ENCODE measurements around the gene MMP25.

Gene MMP25

DNA sequence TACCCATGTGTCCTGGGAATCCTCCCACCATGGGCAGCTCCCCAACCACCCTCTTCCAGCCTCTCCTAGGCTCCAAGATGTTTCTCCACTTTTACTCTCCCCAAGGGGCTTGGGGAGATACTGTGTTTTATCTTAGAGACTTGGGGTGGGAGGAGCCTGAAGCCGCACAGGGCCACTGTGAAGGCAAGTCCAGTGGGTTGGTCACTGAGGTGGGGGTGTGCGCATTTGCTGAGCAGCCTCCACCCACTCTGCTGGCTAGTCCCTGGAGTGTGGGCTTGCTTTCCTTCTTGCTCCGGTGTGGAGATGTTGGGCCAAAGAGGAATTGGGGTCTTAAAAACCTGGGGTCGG is 37.7 kb upstream of the MMP25 start:
- Histone ChIP-seq H3K27me3 (ENCODE audit: control insufficient read depth, insufficient read depth, low read length) (0 out of 2 replicates have a peak, but pooled peaks cover 7% of the 10 kb centered on the region), H3K36me3 (ENCODE audit: control insufficient read depth, insufficient read depth, low read length) (no peaks in the 10 kb centered on the region; the same call in 1 of the 2 replicates), H3K9ac (ENCODE audit: low read depth, low read length) (peak overlapping the region; percentile 30; the same call in 1 of the 2 replicates), H3K4me3 (ENCODE audit: low read depth, low read length) (peak overlapping the region; percentile 41; the same call in 1 of the 2 replicates), H3K9me3 (ENCODE audit: control insufficient read depth, insufficient read depth, low read length) (no peaks in the 10 kb centered on the region), H3K27ac (ENCODE audit: low read depth, low read length) (peak overlapping the region; percentile 98), H3K4me1 (ENCODE audit: control insufficient read depth, insufficient read depth, low read length) (peaks cover 67% of the 10 kb centered on the region)

DNA sequence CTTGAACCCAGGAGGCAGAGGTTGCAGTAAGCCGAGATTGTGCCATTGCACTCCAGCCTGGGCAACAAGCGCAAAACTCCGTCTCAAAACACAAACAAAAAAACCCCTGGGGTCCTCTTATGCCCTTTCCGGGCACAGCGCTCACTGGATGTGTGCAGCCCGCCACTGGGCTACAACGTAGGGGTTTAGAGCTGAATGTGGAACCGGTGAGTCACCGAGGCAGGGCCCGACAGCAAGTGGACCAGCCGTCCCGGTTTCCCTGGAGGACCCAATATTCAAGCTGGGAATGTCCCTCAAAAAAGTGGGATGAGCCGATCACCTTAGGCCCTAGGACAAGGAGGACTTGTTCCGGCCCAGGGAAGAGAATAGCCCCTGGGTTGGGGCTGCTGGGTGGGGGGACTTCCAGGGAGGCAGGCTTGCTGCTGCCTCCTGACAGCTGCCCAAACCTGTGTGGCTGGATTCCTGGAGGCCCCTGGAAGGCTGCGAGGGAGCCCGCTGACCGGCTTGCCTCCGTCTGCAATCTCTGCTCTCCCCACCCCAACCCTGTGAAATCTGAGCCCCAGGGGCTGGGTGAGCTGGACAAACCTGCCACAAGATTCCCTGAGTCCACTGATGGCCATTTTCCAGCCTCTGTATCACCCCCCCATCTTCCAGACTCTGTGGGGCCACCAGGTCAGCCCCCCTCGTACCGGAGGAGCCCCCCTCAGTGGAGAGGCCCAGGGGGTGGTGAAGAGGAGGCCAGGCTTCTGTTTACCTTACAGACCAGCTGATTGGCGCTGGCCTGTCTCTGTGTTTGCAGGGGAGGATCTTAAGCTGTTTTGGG is 36.6 kb upstream of the MMP25 start:
- Histone ChIP-seq H3K27me3 (ENCODE audit: control insufficient read depth, insufficient read depth, low read length) (0 out of 2 replicates have a peak, but pooled peaks cover 7% of the 10 kb centered on the region), H3K4me1 (ENCODE audit: control insufficient read depth, insufficient read depth, low read length) (peaks cover 76% of the 10 kb centered on the region), H3K27ac (ENCODE audit: low read depth, low read length) (peak overlapping the region; percentile 98), H3K9ac (ENCODE audit: low read depth, low read length) (peak overlapping the region; percentile 60), H3K36me3 (ENCODE audit: control insufficient read depth, insufficient read depth, low read length) (peaks cover 1% of the 10 kb centered on the region), H3K4me3 (ENCODE audit: low read depth, low read length) (peak overlapping the region; percentile 52), H3K9me3 (ENCODE audit: control insufficient read depth, insufficient read depth, low read length) (no peaks in the 10 kb centered on the region)

DNA sequence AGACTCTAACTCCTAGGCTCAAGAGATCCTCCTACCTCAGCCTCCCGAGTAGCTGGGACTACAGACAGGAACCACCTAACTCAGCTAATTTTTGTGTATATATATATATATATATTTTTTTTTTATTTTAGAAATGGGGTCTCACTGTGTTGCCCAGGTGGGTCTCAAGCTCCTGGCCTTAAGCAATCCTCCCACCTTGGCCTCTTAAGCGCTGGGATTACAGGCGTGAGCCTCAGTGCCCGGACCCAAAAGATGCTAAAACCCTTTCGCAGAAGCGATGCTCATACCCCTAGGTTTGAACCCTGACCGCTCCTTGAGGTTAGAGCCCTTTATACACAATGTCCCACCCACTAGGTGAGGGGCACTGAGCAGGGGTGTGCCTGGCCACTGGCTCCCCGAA is 35.9 kb upstream of the MMP25 start:
- Histone ChIP-seq H3K27ac (ENCODE audit: low read depth, low read length) (peak overlapping the region; percentile 98), H3K9me3 (ENCODE audit: control insufficient read depth, insufficient read depth, low read length) (no peaks in the 10 kb centered on the region)

DNA sequence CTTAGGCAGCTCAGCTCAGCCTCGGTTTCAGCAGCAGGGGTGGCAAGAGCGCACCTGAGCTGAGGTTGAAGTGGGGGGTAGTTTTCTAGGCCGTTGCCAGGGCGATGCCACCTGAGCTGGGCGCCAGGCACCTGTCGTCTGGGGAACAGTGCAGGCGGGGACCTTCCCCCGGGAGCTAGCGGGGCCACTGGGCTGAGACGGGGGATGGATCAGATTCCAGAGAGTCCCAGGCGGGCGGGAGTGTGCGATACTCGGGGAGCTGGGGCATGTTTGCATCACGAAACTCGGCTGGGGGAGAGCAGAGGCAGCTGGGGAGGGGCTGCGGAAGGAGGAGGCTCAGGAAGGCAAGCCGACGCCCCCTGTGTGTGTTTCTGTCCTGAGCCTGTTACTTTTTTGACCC is 34.1 kb upstream of the MMP25 start:
- no peak overlapping the region for H3K9ac ChIP-seq (ENCODE audit: low read depth, low read length)
- 0 out of 2 replicates have a peak, but pooled peaks cover 7% of the 10 kb centered on the region for H3K27me3 ChIP-seq (ENCODE audit: control insufficient read depth, insufficient read depth, low read length)
- H3K36me3 ChIP-seq (ENCODE audit: control insufficient read depth, insufficient read depth, low read length): peaks cover 17% of the 10 kb centered on the region
- no peaks in the 10 kb centered on the region for H3K9me3 ChIP-seq (ENCODE audit: control insufficient read depth, insufficient read depth, low read length)
- peak overlapping the region; percentile 44 for H3K27ac ChIP-seq (ENCODE audit: low read depth, low read length)
- peak overlapping the region; percentile 51 for H3K4me3 ChIP-seq (ENCODE audit: low read depth, low read length)
- H3K4me1 ChIP-seq (ENCODE audit: control insufficient read depth, insufficient read depth, low read length): peaks cover 73% of the 10 kb centered on the region

More for the DNA sequence above, 35.9 kb upstream of the MMP25 start:
- no peak overlapping the region for H3K9ac ChIP-seq (ENCODE audit: low read depth, low read length)
- peaks cover 81% of the 10 kb centered on the region for H3K4me1 ChIP-seq (ENCODE audit: control insufficient read depth, insufficient read depth, low read length)
- peak overlapping the region; percentile 52; the same call in 1 of the 2 replicates for H3K4me3 ChIP-seq (ENCODE audit: low read depth, low read length)
- H3K36me3 ChIP-seq (ENCODE audit: control insufficient read depth, insufficient read depth, low read length): peaks cover 9% of the 10 kb centered on the region
- H3K27me3 ChIP-seq (ENCODE audit: control insufficient read depth, insufficient read depth, low read length): 0 out of 2 replicates have a peak, but pooled peaks cover 7% of the 10 kb centered on the region

DNA sequence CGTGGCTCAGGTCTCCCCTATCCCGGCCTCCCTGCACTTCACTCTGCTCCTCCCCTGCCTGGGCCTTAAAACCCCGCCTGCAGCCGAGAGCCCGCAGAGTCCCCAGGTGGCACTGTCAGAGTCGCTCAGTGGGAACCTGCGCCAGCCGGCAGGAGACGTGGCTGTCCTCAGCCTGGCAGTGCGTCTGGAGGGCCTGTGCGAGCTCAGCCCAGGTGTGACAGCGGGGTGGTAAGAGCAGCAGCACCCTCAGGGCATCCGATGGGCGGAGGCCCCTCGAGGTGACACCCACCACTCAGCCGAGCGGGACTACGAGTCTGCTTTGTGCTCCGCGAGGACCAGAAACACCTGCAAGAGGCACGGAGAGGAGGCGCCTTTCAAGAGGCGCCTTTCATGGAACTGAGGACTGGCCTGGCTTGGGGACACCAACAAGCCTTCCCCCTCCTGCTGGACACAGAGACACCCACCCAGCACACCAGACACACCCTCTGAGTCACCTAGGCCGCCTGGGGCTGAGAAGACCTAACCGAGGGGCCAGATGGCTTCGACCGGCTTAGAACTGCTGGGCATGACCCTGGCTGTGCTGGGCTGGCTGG is 33.4 kb upstream of the MMP25 start, which contains the start of gene CLDN9:
Gene CLDN9 (plus strand): TSS at position 96 of the 593 bp plus-strand sequence. CDS start 440 bp downstream, at position 536.
- Histone ChIP-seq H3K27ac (ENCODE audit: low read depth, low read length) (peak within 1 kb of the TSS; percentile 44), H3K4me1 (ENCODE audit: control insufficient read depth, insufficient read depth, low read length) (peaks cover 66% of the 10 kb centered on the region), H3K36me3 (ENCODE audit: control insufficient read depth, insufficient read depth, low read length) (peaks cover 17% of the 10 kb centered on the region), H3K4me3 (ENCODE audit: low read depth, low read length) (peak within 1 kb of the TSS; percentile 51), H3K27me3 (ENCODE audit: control insufficient read depth, insufficient read depth, low read length) (0 out of 2 replicates have a peak, but pooled peaks cover 7% of the 10 kb centered on the region), H3K9me3 (ENCODE audit: control insufficient read depth, insufficient read depth, low read length) (no peaks in the 10 kb centered on the region), H3K9ac (ENCODE audit: low read depth, low read length) (no peak within 1 kb of the TSS)

DNA sequence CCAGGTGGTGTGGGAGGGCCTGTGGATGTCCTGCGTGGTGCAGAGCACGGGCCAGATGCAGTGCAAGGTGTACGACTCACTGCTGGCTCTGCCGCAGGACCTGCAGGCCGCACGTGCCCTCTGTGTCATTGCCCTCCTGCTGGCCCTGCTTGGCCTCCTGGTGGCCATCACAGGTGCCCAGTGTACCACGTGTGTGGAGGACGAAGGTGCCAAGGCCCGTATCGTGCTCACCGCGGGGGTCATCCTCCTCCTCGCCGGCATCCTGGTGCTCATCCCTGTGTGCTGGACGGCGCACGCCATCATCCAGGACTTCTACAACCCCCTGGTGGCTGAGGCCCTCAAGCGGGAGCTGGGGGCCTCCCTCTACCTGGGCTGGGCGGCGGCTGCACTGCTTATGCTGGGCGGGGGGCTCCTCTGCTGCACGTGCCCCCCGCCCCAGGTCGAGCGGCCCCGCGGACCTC is 32.8 kb upstream of the MMP25 start:
- Histone ChIP-seq H3K36me3 (ENCODE audit: control insufficient read depth, insufficient read depth, low read length) (peaks cover 17% of the 10 kb centered on the region), H3K4me1 (ENCODE audit: control insufficient read depth, insufficient read depth, low read length) (peaks cover 65% of the 10 kb centered on the region), H3K27ac (ENCODE audit: low read depth, low read length) (no peak overlapping the region), H3K27me3 (ENCODE audit: control insufficient read depth, insufficient read depth, low read length) (0 out of 2 replicates have a peak, but pooled peaks cover 7% of the 10 kb centered on the region), H3K9me3 (ENCODE audit: control insufficient read depth, insufficient read depth, low read length) (no peaks in the 10 kb centered on the region), H3K4me3 (ENCODE audit: low read depth, low read length) (no peak overlapping the region), H3K9ac (ENCODE audit: low read depth, low read length) (no peak overlapping the region)

DNA sequence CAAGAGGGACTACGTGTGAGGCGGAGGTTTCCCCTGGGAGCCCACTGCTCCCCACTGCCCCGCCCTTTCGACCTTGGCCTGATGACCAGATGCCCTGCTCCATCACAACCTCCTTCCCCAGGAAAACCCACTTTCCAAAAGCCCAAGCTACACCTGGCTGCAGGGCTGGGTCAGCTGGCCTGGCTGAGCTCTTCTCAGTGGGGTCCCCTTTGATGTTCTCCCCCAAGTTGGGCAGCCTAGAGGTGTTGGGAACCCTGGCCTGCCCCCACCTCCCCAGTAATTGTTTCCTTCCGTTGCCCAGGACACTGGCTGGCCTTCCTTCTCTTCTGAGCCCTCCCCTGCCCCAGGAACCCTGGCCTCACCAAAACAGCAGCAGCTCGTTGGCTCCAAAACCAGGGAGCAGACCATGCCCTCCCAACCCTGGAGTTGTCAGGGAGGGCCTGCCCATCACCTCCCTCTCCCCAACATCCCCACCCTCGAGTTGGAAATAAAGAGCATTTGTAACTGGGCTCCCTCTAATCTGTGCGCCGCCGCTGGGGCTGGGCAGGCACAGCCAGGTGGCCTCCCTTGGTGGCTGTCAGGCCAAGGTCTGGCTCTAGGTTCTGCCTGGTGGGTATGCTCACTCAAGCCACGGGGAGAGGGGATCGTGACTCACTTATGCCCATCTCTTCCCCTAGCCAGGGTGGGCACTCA is 32.2 kb upstream of the MMP25 start:
- Histone ChIP-seq H3K4me1 (ENCODE audit: control insufficient read depth, insufficient read depth, low read length) (peaks cover 59% of the 10 kb centered on the region), H3K36me3 (ENCODE audit: control insufficient read depth, insufficient read depth, low read length) (peaks cover 17% of the 10 kb centered on the region), H3K9me3 (ENCODE audit: control insufficient read depth, insufficient read depth, low read length) (no peaks in the 10 kb centered on the region), H3K27me3 (ENCODE audit: control insufficient read depth, insufficient read depth, low read length) (0 out of 2 replicates have a peak, but pooled peaks cover 7% of the 10 kb centered on the region), H3K4me3 (ENCODE audit: low read depth, low read length) (no peak overlapping the region), H3K27ac (ENCODE audit: low read depth, low read length) (no peak overlapping the region), H3K9ac (ENCODE audit: low read depth, low read length) (no peak overlapping the region)

DNA sequence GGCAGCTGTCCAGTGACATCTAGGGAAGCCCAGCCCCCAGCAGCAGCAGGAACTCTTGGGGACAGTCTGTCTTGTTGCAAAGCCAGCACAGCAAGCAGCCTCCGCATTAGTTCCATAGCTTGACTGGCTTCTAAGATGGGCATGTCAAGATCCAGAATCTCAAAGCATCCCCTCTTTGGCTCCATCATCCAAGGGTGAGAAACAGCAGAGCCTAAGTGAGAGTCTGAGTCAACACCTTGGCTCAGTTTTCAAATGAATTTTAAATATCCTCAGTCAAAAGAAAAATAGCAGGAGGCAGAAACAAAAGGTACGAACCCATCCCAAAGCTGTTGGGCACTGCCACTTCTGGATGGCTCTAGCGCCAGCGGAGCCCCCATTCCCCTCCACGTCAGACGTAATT is 31.4 kb upstream of the MMP25 start:
- H3K27ac ChIP-seq (ENCODE audit: low read depth, low read length): no peak overlapping the region
- no peak overlapping the region for H3K4me3 ChIP-seq (ENCODE audit: low read depth, low read length)
- H3K4me1 ChIP-seq (ENCODE audit: control insufficient read depth, insufficient read depth, low read length): peaks cover 52% of the 10 kb centered on the region
- H3K9ac ChIP-seq (ENCODE audit: low read depth, low read length): no peak overlapping the region
- no peaks in the 10 kb centered on the region for H3K9me3 ChIP-seq (ENCODE audit: control insufficient read depth, insufficient read depth, low read length)
- H3K36me3 ChIP-seq (ENCODE audit: control insufficient read depth, insufficient read depth, low read length): peaks cover 17% of the 10 kb centered on the region
- H3K27me3 ChIP-seq (ENCODE audit: control insufficient read depth, insufficient read depth, low read length): 0 out of 2 replicates have a peak, but pooled peaks cover 7% of the 10 kb centered on the region

DNA sequence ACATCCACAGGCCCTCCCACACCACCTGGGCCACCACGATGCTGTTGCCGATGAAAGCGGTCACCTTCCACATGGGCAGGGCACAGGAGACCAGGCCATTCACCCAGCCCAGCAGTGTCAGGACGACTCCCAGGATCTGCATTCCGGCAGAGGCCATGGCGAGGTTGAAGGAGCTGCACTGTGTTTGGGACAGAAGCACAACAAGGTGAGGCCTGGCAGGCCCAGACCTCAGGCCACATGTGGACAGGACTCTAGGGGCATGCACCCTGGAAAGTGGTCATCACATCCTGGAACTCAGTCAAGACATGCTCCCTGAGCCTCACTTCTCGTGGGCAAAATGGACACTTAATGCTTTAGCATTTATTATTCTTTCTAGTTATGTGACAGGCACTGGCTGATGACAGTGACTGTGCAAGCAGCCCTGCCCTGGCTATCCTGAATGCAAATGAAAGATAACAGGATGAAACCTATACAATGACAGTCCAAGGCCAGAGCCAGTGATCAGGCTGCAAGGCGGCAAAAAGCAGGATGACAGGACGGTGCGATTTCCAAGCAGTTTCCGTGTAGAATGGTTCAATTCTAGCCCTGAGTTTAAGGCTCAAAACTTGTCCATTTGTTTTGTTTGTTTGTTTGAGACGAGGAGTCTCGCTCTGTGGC is 30.4 kb upstream of the MMP25 start:
- 0 out of 2 replicates have a peak, but pooled peaks cover 7% of the 10 kb centered on the region for H3K27me3 ChIP-seq (ENCODE audit: control insufficient read depth, insufficient read depth, low read length)

DNA sequence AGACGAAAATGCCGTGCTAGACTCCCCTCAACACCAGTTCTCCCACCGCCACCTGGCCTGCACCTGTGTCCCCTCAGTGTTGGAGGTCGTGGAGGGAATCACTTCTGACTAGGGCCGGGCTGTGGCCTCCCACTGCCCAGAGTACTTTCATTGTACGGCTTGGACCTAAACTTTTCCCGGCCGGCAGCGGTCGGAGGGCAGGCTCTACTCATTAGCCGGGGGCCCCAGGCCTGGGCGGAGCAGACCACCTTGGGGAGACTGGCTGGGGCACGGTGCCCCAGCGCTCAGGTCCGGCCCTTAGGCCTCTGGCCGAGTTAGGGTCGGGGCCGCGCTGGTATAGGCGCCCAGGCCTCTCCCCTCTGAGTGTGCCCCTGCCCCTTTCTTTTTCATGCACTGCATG is 29.0 kb upstream of the MMP25 start:
- H3K9me3 ChIP-seq (ENCODE audit: control insufficient read depth, insufficient read depth, low read length): no peaks in the 10 kb centered on the region
- H3K9ac ChIP-seq (ENCODE audit: low read depth, low read length): peak overlapping the region; percentile 96
- peaks cover 41% of the 10 kb centered on the region for H3K4me1 ChIP-seq (ENCODE audit: control insufficient read depth, insufficient read depth, low read length)
- peak overlapping the region; percentile 97 for H3K4me3 ChIP-seq (ENCODE audit: low read depth, low read length)
- H3K36me3 ChIP-seq (ENCODE audit: control insufficient read depth, insufficient read depth, low read length): peaks cover 20% of the 10 kb centered on the region
- H3K27me3 ChIP-seq (ENCODE audit: control insufficient read depth, insufficient read depth, low read length): no peaks in the 10 kb centered on the region
- H3K27ac ChIP-seq (ENCODE audit: low read depth, low read length): peak overlapping the region; percentile 99

More for the DNA sequence above, 30.4 kb upstream of the MMP25 start:
- Histone ChIP-seq H3K27ac (ENCODE audit: low read depth, low read length) (no peak overlapping the region), H3K4me3 (ENCODE audit: low read depth, low read length) (peak overlapping the region; percentile 18), H3K4me1 (ENCODE audit: control insufficient read depth, insufficient read depth, low read length) (peaks cover 44% of the 10 kb centered on the region), H3K9ac (ENCODE audit: low read depth, low read length) (no peak overlapping the region), H3K9me3 (ENCODE audit: control insufficient read depth, insufficient read depth, low read length) (no peaks in the 10 kb centered on the region), H3K36me3 (ENCODE audit: control insufficient read depth, insufficient read depth, low read length) (peaks cover 17% of the 10 kb centered on the region)
